Mesendoderm (in vitro differentiated cells): Measurements from ENCODE around the gene ATP2B1.

Experiments used
- DNase-seq: peaks from one replicate; pipeline ENCODE4 v3.0.0; 2013
- H2AK5ac ChIP-seq: 2 replicates; pipeline ENCODE4 v1.6.1; 2013; ENCODE audit warnings: low read length, inconsistent platforms
- H2BK120ac ChIP-seq: 2 replicates; pipeline ENCODE4 v1.6.1; 2013; ENCODE audit warnings: low read depth, mild to moderate bottlenecking, low read length, moderate library complexity, mixed read lengths
- H2BK15ac ChIP-seq: replicated peaks from 2 replicates; pipeline ENCODE4 v1.6.1; 2013; ENCODE audit warnings: low read depth, mild to moderate bottlenecking, moderate library complexity
- H2BK5ac ChIP-seq: 2 replicates; pipeline ENCODE4 v1.6.1; 2013; ENCODE audit warnings: low read length, inconsistent platforms
- H3K18ac ChIP-seq: 2 replicates; pipeline ENCODE4 v1.6.1; 2013; ENCODE audit warnings: mild to moderate bottlenecking, low read length, mixed read lengths
- H3K23ac ChIP-seq: one replicate; pipeline ENCODE4 v1.6.1; 2013; ENCODE audit warnings: low read length
- H3K27ac ChIP-seq: 2 replicates; pipeline ENCODE4 v1.5.1; 2013; ENCODE audit warnings: low read depth, mild to moderate bottlenecking, inconsistent platforms, low read length, moderate library complexity
- H3K27me3 ChIP-seq: 2 replicates; pipeline ENCODE4 v1.6.1; 2013; ENCODE audit warnings: low read length, control low read depth, mild to moderate bottlenecking, inconsistent platforms; ENCODE audit not compliant: insufficient read depth, poor library complexity
- H3K36me3 ChIP-seq: 2 replicates; pipeline ENCODE4 v1.6.1; 2013; ENCODE audit warnings: low read length, inconsistent platforms; ENCODE audit not compliant: control insufficient read depth, insufficient read depth
- H3K4ac ChIP-seq: one replicate; pipeline ENCODE4 v1.6.1; 2013; ENCODE audit warnings: low read depth, mild to moderate bottlenecking, low read length, moderate library complexity
- H3K4me1 ChIP-seq: 2 replicates; pipeline ENCODE4 v1.6.1; 2013; ENCODE audit warnings: low read depth, low read length, inconsistent platforms; ENCODE audit not compliant: control insufficient read depth
- H3K4me2 ChIP-seq: 2 replicates; pipeline ENCODE4 v1.6.1; 2013; ENCODE audit warnings: low read length
- H3K4me3 ChIP-seq: 2 replicates; pipeline ENCODE4 v1.5.1; 2013; ENCODE audit warnings: mild to moderate bottlenecking, low read length
- H3K56ac ChIP-seq: one replicate; pipeline ENCODE4 v1.6.1; 2013; ENCODE audit warnings: low read length
- H3K79me1 ChIP-seq: 2 replicates; pipeline ENCODE4 v1.6.1; 2013; ENCODE audit warnings: low read length, inconsistent platforms
- H3K79me2 ChIP-seq: 2 replicates; pipeline ENCODE4 v1.6.1; 2013; ENCODE audit warnings: mild to moderate bottlenecking, low read length; ENCODE audit not compliant: control insufficient read depth, insufficient read depth
- H3K9ac ChIP-seq: 2 replicates; pipeline ENCODE4 v1.6.1; 2013; ENCODE audit warnings: low read length, inconsistent platforms
- H4K5ac ChIP-seq: one replicate; pipeline ENCODE4 v1.6.1; 2013; ENCODE audit warnings: low read length
- H4K8ac ChIP-seq: one replicate; pipeline ENCODE4 v1.6.1; 2013; ENCODE audit warnings: low read depth, mild to moderate bottlenecking, control low read depth, low read length, moderate library complexity
- WGBS: extraction: QIAGEN DNeasy Blood & Tissue Kit; methylation state at CpG from one replicate; pipeline ENCODE4 v1.1.7; 2013; ENCODE audit warnings: low lambda C conversion rate, missing lambda C conversion rate; ENCODE audit not compliant: insufficient coverage; ENCODE audit errors: extremely low coverage; 5-methylcytosine and 5-hydroxymethylcytosine counted together

Gene ATP2B1

DNA sequence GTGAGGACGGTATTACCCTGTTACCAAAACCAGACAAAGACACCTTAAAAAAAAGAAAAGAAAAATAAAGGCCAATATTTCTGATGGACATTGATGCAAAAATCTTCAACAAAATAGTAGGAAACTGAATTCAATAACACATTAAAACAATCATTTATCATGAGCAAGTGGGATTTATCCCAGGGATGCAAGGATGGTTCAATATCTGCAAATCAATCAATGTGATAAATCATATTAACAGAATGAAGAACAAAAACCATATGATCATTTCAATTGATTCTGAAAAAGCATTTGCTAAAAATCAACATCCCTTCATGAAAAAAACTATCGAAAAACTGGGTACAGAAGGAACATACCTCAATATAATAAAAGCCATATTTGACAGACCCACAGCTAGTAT, 32.3 kb upstream of the ATP2B1 start:
- H2AK5ac ChIP-seq = no peak overlapping the region
- no peaks in the 10 kb centered on the region for H3K27me3 ChIP-seq
- no peaks in the 10 kb centered on the region for H3K79me2 ChIP-seq
- no peak overlapping the region for H3K9ac ChIP-seq
- no peaks in the 10 kb centered on the region for H3K79me1 ChIP-seq
- no peak overlapping the region for H4K8ac ChIP-seq
- H2BK120ac ChIP-seq = no peak overlapping the region
- H3K23ac ChIP-seq = no peak overlapping the region
- DNase-seq = no peak
- H3K56ac ChIP-seq = no peak overlapping the region
- H3K36me3 ChIP-seq = no peaks in the 10 kb centered on the region
- H2BK15ac ChIP-seq = no peak overlapping the region
- no peak overlapping the region for H3K4ac ChIP-seq
- no peak overlapping the region for H3K4me2 ChIP-seq
- H3K4me1 ChIP-seq = no peaks in the 10 kb centered on the region
- H2BK5ac ChIP-seq = no peak overlapping the region
- WGBS = no CpG with 5 or more reads among the region's 2 CpGs
- H4K5ac ChIP-seq = no peak overlapping the region
- no peak overlapping the region for H3K18ac ChIP-seq
- H3K4me3 ChIP-seq = no peak overlapping the region
- no peak overlapping the region for H3K27ac ChIP-seq

DNA sequence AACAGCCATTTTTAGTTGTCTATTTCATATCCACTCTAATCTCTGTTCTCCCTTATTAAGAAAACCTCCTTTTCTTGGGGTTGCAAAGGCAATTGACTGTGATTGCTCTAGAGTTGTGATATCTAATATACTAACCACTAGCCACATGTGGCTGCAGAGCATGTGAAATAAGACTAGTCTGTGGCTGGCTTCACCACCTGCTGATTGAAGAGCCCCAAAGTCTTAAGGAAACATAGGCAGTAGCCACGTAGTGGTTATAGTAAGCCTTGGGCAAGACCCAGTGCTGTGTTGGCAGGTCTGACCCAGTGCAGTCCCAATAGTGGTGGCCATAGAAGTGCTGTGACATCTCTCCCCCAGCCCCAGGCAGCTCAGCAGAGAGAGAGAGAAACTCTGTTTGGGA, 28.4 kb upstream of the ATP2B1 start:
- Histone ChIP-seq H3K79me1 (no peaks in the 10 kb centered on the region), H3K27me3 (no peaks in the 10 kb centered on the region), H3K27ac (no peak overlapping the region), H3K79me2 (no peaks in the 10 kb centered on the region), H3K4me1 (no peaks in the 10 kb centered on the region), H3K36me3 (no peaks in the 10 kb centered on the region), H3K18ac (no peak overlapping the region), H2BK5ac (no peak overlapping the region), H2AK5ac (no peak overlapping the region), H4K8ac (no peak overlapping the region), H3K56ac (no peak overlapping the region), H3K4me3 (no peak overlapping the region), H2BK120ac (no peak overlapping the region), H3K23ac (no peak overlapping the region), H3K4me2 (no peak overlapping the region), H2BK15ac (no peak overlapping the region), H3K9ac (no peak overlapping the region), H3K4ac (no peak overlapping the region), H4K5ac (no peak overlapping the region)
- DNase-seq = no peak
- no CpG with 5 or more reads among the region's 1 CpG for WGBS

DNA sequence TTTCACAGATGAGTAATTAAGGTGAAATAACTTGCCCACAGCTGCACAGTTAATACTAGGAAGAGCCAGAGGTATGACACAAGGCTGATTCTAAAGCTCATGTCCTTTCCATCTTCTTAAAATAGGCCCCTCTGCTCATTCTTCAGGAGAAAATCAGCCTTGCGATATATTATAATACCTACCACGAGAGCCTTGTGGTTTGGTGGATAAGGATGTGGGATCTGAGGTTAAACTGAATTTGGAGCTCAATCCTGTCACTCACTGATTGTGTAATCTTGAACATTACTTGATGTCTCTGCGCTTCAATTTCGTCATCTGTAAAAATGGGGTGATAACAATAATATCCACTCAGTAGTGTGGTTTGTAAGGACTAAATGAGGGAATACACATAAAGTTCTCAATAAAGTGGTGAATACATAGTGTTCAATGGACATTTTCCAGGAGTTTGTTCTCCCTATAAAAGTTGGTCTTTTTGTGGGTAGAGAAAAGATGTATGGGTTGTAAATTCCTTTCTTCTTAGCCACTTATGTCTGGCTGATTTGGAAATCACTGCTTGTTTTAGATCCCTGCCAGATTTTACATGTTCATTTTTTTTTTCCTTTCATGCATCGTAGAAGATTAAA, 25.1 kb upstream of the ATP2B1 start:
- no peaks in the 10 kb centered on the region for H3K36me3 ChIP-seq
- H3K4me2 ChIP-seq = no peak overlapping the region
- WGBS = no CpG with 5 or more reads among the region's 5 CpGs
- H3K4me1 ChIP-seq = no peaks in the 10 kb centered on the region
- H4K5ac ChIP-seq = no peak overlapping the region
- no peak overlapping the region for H4K8ac ChIP-seq
- H3K56ac ChIP-seq = no peak overlapping the region
- no peak overlapping the region for H2BK120ac ChIP-seq
- no peaks in the 10 kb centered on the region for H3K79me1 ChIP-seq
- no peak overlapping the region for H3K27ac ChIP-seq
- H2BK5ac ChIP-seq = no peak overlapping the region
- no peak overlapping the region for H3K4ac ChIP-seq
- no peak overlapping the region for H3K23ac ChIP-seq
- no peak overlapping the region for H3K4me3 ChIP-seq
- H2AK5ac ChIP-seq = no peak overlapping the region
- no peak overlapping the region for H3K18ac ChIP-seq
- H3K27me3 ChIP-seq = no peaks in the 10 kb centered on the region
- H3K9ac ChIP-seq = no peak overlapping the region
- H2BK15ac ChIP-seq = no peak overlapping the region
- DNase-seq = no peak
- H3K79me2 ChIP-seq = no peaks in the 10 kb centered on the region

DNA sequence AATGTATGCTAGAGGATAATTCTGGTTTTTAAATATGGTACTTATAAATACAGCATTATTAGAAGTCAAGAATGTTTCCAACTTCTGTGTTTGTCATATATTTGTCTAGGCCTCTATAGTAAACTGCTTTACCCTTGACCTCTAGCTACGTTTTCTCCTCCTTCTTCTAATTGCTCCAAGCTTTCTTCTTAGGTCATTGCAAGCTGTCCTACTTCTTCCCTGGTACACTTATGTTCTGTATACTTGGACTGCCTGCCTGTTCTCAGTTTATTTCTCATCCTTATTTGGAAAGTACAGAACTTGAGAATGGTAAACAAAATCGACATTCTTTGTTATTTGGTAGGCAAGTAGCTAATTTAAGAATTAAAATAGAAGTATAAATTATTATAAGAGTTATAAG, 23.9 kb upstream of the ATP2B1 start:
- H3K79me1 ChIP-seq = no peaks in the 10 kb centered on the region
- no peak overlapping the region for H3K23ac ChIP-seq
- H3K4ac ChIP-seq = no peak overlapping the region
- H3K56ac ChIP-seq = no peak overlapping the region
- no peaks in the 10 kb centered on the region for H3K36me3 ChIP-seq
- H2BK5ac ChIP-seq = no peak overlapping the region
- H3K79me2 ChIP-seq = no peaks in the 10 kb centered on the region
- no peak overlapping the region for H2BK120ac ChIP-seq
- H4K8ac ChIP-seq = no peak overlapping the region
- whole genome bisulfite sequencing = 100% methylated on average over 1 of the region's 2 CpGs
- H4K5ac ChIP-seq = no peak overlapping the region
- H2BK15ac ChIP-seq = no peak overlapping the region
- H3K18ac ChIP-seq = no peak overlapping the region
- no peak overlapping the region for H3K4me2 ChIP-seq
- no peaks in the 10 kb centered on the region for H3K4me1 ChIP-seq
- H3K4me3 ChIP-seq = no peak overlapping the region
- no peak overlapping the region for H2AK5ac ChIP-seq
- no peak overlapping the region for H3K9ac ChIP-seq
- no peak overlapping the region for H3K27ac ChIP-seq
- no peak for DNase-seq
- no peaks in the 10 kb centered on the region for H3K27me3 ChIP-seq

DNA sequence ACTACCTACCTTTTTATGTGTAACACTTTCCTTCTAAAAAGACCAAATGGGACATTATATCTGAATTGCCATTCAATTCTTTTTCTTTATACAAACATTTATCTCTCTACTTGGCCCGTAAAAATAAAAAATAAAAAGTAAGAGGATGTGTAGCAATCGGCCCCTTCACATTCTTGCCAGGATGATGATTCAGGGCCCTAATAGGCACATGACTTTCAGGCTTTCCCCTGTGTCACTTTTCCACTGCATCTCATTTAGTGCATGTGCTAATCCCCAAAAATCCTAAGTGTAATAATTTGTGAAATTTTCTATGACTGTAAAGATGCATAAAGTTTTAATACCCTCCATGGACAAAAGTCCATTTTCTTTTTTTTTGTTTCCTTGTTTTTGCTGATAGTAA, 23.0 kb upstream of the ATP2B1 start:
- Histone ChIP-seq H2AK5ac (no peak overlapping the region), H2BK120ac (no peak overlapping the region), H3K4me3 (no peak overlapping the region), H3K18ac (no peak overlapping the region), H2BK5ac (no peak overlapping the region), H3K4ac (no peak overlapping the region), H3K56ac (no peak overlapping the region), H3K4me1 (no peaks in the 10 kb centered on the region), H3K27me3 (no peaks in the 10 kb centered on the region), H3K4me2 (no peak overlapping the region), H3K79me2 (no peaks in the 10 kb centered on the region), H4K5ac (no peak overlapping the region), H2BK15ac (no peak overlapping the region), H4K8ac (no peak overlapping the region), H3K23ac (no peak overlapping the region), H3K79me1 (no peaks in the 10 kb centered on the region), H3K36me3 (no peaks in the 10 kb centered on the region), H3K9ac (no peak overlapping the region), H3K27ac (no peak overlapping the region)
- WGBS = no CpG with 5 or more reads among the region's 2 CpGs
- no peak for DNase-seq

DNA sequence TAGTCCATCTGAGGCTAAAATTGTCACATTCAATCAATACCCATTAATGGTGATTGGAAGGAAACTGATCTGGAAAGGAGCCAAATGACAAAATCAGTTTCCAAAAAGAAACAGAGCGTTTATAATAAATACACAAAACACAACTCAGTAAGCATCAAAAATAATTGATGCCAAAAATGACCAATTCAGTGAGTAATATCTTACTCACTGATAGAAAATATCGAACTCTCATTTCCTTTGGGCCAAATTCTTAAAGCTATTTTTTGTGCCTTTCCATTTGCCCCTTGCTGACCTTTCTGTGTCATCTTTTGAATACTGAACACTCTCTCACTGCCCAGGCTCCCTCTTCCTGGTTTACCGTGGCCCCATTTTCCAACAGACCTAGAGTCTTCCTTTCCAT, 22.5 kb upstream of the ATP2B1 start:
- no peak for DNase-seq
- Histone ChIP-seq H2BK120ac (no peak overlapping the region), H3K36me3 (no peaks in the 10 kb centered on the region), H4K8ac (no peak overlapping the region), H2BK5ac (no peak overlapping the region), H3K9ac (no peak overlapping the region), H3K27ac (no peak overlapping the region), H3K79me1 (no peaks in the 10 kb centered on the region), H2BK15ac (no peak overlapping the region), H2AK5ac (no peak overlapping the region), H3K23ac (no peak overlapping the region), H3K4me1 (no peaks in the 10 kb centered on the region), H3K4ac (no peak overlapping the region), H3K4me3 (no peak overlapping the region), H3K4me2 (no peak overlapping the region), H3K18ac (no peak overlapping the region), H4K5ac (no peak overlapping the region), H3K79me2 (no peaks in the 10 kb centered on the region), H3K27me3 (no peaks in the 10 kb centered on the region), H3K56ac (no peak overlapping the region)
- no CpG with 5 or more reads among the region's 3 CpGs for WGBS
